ENCODE measurements around the gene NKAIN2.
"Not testable (repeated sequence)": the region's sequence is repeated elsewhere in the genome, so short reads cannot be mapped to it uniquely, and the experiment has no call there.

Gene NKAIN2

DNA sequence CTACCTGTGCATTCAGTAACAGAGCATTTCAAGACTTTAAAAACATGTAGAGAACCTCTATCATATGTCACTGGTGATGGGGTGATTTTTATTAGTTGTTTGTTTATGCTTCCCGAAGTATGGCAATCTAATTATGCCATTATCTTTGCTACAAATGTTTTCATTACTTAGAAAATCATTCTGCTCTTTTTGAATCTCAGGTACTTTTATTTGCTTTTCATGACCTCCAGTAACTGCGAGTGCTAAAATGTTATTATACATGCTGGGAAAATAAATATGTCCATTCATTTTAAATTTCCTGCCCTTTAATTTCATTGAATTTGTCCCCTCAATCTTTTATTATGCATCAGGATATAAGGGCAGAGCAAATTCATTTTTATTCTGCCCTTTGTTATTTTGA is 515.7 kb downstream of the NKAIN2 start:
- Histone ChIP-seq H3K4me3 (ENCODE audit: low read depth in 1 of 2, low read length in 1 of 2) (no peak overlapping the region), H3K4me1 (ENCODE audit: control insufficient read depth in 1 of 2, insufficient read depth in 1 of 2, low read depth in 1 of 2, low read length in 1 of 2) (no peaks in the 10 kb centered on the region), H3K36me3 (no peaks in the 10 kb centered on the region), H3K27ac (no peak overlapping the region), H3K27me3 (no peaks in the 10 kb centered on the region), H3K9me3 (no peaks in the 10 kb centered on the region)
- TF ChIP-seq, protein P1, sequence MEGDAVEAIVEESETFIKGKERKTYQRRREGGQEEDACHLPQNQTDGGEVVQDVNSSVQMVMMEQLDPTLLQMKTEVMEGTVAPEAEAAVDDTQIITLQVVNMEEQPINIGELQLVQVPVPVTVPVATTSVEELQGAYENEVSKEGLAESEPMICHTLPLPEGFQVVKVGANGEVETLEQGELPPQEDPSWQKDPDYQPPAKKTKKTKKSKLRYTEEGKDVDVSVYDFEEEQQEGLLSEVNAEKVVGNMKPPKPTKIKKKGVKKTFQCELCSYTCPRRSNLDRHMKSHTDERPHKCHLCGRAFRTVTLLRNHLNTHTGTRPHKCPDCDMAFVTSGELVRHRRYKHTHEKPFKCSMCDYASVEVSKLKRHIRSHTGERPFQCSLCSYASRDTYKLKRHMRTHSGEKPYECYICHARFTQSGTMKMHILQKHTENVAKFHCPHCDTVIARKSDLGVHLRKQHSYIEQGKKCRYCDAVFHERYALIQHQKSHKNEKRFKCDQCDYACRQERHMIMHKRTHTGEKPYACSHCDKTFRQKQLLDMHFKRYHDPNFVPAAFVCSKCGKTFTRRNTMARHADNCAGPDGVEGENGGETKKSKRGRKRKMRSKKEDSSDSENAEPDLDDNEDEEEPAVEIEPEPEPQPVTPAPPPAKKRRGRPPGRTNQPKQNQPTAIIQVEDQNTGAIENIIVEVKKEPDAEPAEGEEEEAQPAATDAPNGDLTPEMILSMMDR (IDR thresholded peaks at IDR 0.05), result no peak

DNA sequence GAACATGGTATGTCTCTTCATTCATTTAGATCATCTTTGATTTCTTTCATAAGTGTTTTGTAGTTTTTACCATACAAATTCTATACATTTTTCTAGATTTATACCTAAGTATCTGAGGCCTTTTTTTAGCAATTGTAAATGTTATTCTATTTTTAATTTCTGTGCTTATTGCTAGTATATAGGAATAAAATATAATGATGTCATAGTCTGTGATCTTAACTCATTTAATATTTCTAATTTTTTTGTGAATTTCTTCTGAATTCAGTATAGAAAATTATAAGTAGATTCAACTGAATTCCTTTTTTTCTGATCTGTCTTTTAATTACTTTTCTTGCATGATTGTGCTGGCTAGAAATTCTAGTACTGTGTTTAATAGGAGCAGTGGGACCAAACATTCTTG is 520.6 kb downstream of the NKAIN2 start:
- Histone ChIP-seq H3K36me3 (no peaks in the 10 kb centered on the region), H3K9me3 (no peaks in the 10 kb centered on the region), H3K27ac (no peak overlapping the region), H3K4me3 (ENCODE audit: low read depth in 1 of 2, low read length in 1 of 2) (no peak overlapping the region), H3K27me3 (no peaks in the 10 kb centered on the region), H3K4me1 (ENCODE audit: control insufficient read depth in 1 of 2, insufficient read depth in 1 of 2, low read depth in 1 of 2, low read length in 1 of 2) (no peaks in the 10 kb centered on the region)
- TF ChIP-seq, protein P1 (IDR thresholded peaks at IDR 0.05), result no peak

DNA sequence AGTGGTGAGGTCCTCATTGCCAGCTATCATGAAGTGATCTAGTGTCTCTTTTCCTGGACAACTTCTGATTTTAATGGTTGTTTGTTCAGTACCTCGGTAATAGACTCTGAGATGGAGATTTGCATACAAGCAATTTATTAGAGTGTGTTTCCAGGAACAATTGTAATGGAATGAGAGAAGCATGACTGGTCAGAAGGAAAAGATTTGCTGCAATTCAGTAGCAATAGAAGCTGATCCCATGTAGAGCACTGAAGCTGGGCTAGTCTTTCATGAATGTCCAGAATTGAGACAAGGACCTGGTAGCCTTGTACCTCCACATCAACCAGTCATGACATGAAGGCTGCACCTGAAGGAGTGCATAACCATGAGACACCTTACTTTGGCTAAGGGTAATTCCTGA is 526.5 kb downstream of the NKAIN2 start:
- Histone ChIP-seq H3K9me3 (no peaks in the 10 kb centered on the region), H3K27ac (no peak overlapping the region), H3K27me3 (no peaks in the 10 kb centered on the region), H3K4me1 (ENCODE audit: control insufficient read depth in 1 of 2, insufficient read depth in 1 of 2, low read depth in 1 of 2, low read length in 1 of 2) (no peaks in the 10 kb centered on the region), H3K36me3 (no peaks in the 10 kb centered on the region), H3K4me3 (ENCODE audit: low read depth in 1 of 2, low read length in 1 of 2) (no peak overlapping the region)
- TF ChIP-seq, protein P1 (IDR thresholded peaks at IDR 0.05), result no peak

DNA sequence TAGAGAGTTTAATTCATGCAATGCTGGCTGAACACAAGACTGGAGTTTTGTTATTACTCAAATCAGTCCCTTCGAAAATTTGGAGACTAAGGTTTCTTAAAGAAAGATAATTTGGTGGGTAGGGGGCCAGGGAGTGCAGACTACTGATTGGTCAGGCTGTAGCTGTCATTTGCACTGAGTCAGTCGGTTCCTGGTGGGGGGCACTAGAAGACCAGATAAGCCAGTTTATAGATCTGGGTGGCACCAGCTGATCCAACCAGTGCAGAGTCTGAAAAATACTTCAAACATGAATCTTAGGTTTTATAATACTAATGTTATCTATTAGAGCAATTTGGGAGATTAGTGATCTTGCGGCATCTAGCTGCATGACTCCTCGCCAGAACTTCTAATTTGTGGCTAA is 530.7 kb downstream of the NKAIN2 start:
- TF ChIP-seq, protein P1 (IDR thresholded peaks at IDR 0.05), result no peak
- no peaks in the 10 kb centered on the region for H3K36me3 ChIP-seq
- no peaks in the 10 kb centered on the region for H3K9me3 ChIP-seq
- no peak overlapping the region for H3K4me3 ChIP-seq (ENCODE audit: low read depth in 1 of 2, low read length in 1 of 2)
- H3K27ac ChIP-seq, result no peak overlapping the region
- no peaks in the 10 kb centered on the region for H3K27me3 ChIP-seq
- H3K4me1 ChIP-seq (ENCODE audit: control insufficient read depth in 1 of 2, insufficient read depth in 1 of 2, low read depth in 1 of 2, low read length in 1 of 2), result no peaks in the 10 kb centered on the region

DNA sequence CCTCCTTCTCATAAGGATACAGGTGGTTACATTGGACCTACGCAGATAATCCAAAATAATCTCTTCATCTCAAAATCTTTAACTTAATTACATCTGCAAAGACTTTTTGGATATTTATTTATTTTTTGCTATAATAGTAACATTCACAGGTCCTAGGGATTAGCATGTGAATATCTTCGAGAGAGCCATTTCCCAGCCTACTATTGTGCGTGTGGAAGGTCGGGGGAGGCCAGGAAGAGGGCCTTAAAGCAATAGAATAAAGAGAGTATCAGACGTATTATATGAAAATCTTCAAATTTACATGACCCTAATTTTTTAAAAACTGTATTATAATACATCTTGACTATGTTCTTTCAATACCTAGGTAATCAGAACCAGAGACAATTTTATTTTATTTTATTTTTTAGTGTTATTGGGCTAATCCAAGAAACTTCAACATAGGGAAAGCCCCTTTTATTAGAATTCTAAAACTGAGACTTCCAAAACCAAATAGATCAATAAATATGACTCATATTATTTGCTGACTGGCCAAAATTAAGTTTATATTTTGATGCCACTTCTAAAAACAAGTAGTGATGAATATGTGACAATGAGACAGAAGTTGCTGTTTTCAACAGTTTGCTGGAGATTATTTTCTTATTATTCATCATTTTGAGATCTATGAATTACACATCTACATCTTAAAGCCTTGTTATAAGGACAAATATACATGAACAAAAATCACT is 536.1 kb downstream of the NKAIN2 start:
- Histone ChIP-seq H3K4me1 (ENCODE audit: control insufficient read depth in 1 of 2, insufficient read depth in 1 of 2, low read depth in 1 of 2, low read length in 1 of 2) (no peaks in the 10 kb centered on the region), H3K27ac (no peak overlapping the region)
- TF ChIP-seq, protein P1 (IDR thresholded peaks at IDR 0.05), result no peak

DNA sequence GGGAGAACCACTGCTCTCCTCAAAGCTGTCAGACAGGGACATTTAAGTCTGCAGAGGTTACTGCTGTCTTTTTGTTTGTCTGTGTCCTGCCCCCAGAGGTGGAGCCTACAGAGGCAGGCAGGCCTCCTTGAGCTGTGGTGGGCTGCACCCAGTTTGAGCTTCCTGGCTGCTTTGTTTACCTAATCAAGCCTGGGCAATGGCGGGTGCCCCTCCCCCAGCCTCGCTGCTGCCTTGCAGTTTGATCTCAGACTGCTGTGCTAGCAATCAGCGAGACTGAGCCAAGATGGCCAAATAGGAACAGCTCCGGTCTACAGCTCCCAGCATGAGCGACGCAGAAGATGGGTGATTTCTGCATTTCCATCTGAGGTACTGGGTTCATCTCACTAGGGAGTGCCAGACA is 544.7 kb downstream of the NKAIN2 start:
- H3K4me1 ChIP-seq (ENCODE audit: control insufficient read depth in 1 of 2, insufficient read depth in 1 of 2, low read depth in 1 of 2, low read length in 1 of 2); H3K27me3 ChIP-seq; H3K9me3 ChIP-seq; H3K4me3 ChIP-seq (ENCODE audit: low read depth in 1 of 2, low read length in 1 of 2); H3K36me3 ChIP-seq; H3K27ac ChIP-seq: not testable (repeated sequence)

More for the DNA sequence above, 536.1 kb downstream of the NKAIN2 start:
- Histone ChIP-seq H3K27me3 (no peaks in the 10 kb centered on the region), H3K4me3 (ENCODE audit: low read depth in 1 of 2, low read length in 1 of 2) (no peak overlapping the region), H3K9me3 (no peaks in the 10 kb centered on the region), H3K36me3 (no peaks in the 10 kb centered on the region)
